ENCODE results near the gene F2R.
"Not testable (repeated sequence)": the region's sequence is repeated elsewhere in the genome, so short reads cannot be mapped to it uniquely, and the experiment has no call there.

The F2R gene

GRCh38 chr5:76715736-76716455, at the start of gene F2R:
F2R (plus strand) TSS chr5:76716126; CDS start chr5:76716308, 182 bp downstream.
- no peak for FAIRE-seq

- FAIRE-seq = no peak
Observed at GRCh38 chr5:76667495-76667894, 48.4 kb upstream of the F2R start.

- no peak for FAIRE-seq
Observed at GRCh38 chr5:76669245-76669644, 46.7 kb upstream of the F2R start.

GRCh38 chr5:76670508-76670907, 45.4 kb upstream of the F2R start:
- FAIRE-seq = no peak

GRCh38 chr5:76672242-76672641, 43.7 kb upstream of the F2R start:
- FAIRE-seq = no peak

- FAIRE-seq = no peak
Observed at GRCh38 chr5:76673125-76673524, 42.8 kb upstream of the F2R start.

GRCh38 chr5:76674330-76675066, 41.4 kb upstream of the F2R start:
- FAIRE-seq = no peak

- FAIRE-seq = no peak
Observed at GRCh38 chr5:76675364-76675763, 40.6 kb upstream of the F2R start.

- FAIRE-seq = no peak
Observed at GRCh38 chr5:76677849-76678472, 38.0 kb upstream of the F2R start.

GRCh38 chr5:76679231-76679630, 36.7 kb upstream of the F2R start:
- FAIRE-seq = no peak

- not testable (repeated sequence) for FAIRE-seq
Observed at GRCh38 chr5:76680826-76681225, 35.1 kb upstream of the F2R start.

GRCh38 chr5:76681287-76681686, 34.6 kb upstream of the F2R start:
- FAIRE-seq = no peak

GRCh38 chr5:76682387-76682786, 33.5 kb upstream of the F2R start:
- no peak for FAIRE-seq

GRCh38 chr5:76683816-76684731, 31.9 kb upstream of the F2R start:
- no peak for FAIRE-seq

GRCh38 chr5:76684756-76685519, 31.0 kb upstream of the F2R start:
- FAIRE-seq = no peak

- FAIRE-seq = no peak
Observed at GRCh38 chr5:76685704-76686103, 30.2 kb upstream of the F2R start.

GRCh38 chr5:76688212-76688611, 27.7 kb upstream of the F2R start:
- no peak for FAIRE-seq

- FAIRE-seq = no peak
Observed at GRCh38 chr5:76688836-76689235, 27.1 kb upstream of the F2R start.

GRCh38 chr5:76689321-76690036, 26.4 kb upstream of the F2R start:
- FAIRE-seq = peak; percentile 34

GRCh38 chr5:76690037-76690679, 25.8 kb upstream of the F2R start:
- FAIRE-seq = peak; percentile 13
